GM12874 (cell line): ENCODE measurements around the gene TEX13C.

ENCODE experiments used
- TF ChIP-seq, protein P1 (sequence below): IDR thresholded peaks from 2 replicates; pipeline ENCODE4 v1.5.1; 2011; ENCODE audit warnings: low read depth, mild to moderate bottlenecking, control low read depth, low read length, moderate library complexity; ENCODE audit not compliant: insufficient read depth

TEX13C gene

DNA sequence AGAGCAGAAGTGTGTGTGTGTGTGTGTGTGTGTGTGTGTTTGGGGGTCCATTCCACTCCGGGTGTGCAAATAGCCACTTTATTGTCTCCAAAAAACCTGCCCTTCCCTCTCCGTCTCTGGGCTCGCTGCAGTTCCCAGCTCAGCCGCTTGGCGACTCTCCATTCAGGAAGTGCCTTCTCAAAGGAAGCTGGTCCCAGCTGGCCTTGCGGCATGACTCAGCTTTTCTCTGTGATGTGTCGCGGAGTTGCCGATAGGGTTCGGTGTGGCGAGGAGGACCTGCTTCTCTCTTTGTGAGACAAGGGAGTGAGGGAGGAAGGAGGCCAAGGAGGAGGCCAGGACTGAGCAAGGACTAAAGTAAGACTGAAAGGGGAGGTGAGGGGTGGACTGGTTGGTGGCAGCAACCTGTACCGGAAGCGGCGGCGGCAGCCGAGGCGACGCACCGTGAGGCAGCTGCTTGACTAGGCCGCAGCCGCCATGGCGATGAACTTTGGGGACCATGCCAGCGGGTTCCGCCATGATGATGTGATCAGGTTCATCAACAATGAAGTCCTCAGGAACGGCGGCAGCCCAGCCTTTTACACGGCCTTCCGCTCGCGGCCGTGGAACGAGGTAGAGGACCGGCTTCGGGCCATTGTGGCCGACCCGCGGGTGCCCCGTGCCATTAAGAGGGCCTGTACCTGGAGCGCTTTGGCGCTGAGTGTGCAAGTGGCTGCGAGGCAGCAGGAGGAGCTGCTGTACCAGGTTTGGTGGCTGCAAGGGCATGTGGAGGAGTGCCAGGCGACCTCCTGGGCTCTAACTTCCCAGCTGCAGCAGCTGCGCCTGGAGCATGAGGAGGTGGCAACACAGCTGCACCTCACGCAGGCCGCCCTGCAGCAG, at the start of gene TEX13C:
TSS of gene TEX13C (plus strand) at position 226 of the 876 bp plus-strand sequence. CDS start at position 475, 249 bp downstream.
- TF ChIP-seq, protein P1, sequence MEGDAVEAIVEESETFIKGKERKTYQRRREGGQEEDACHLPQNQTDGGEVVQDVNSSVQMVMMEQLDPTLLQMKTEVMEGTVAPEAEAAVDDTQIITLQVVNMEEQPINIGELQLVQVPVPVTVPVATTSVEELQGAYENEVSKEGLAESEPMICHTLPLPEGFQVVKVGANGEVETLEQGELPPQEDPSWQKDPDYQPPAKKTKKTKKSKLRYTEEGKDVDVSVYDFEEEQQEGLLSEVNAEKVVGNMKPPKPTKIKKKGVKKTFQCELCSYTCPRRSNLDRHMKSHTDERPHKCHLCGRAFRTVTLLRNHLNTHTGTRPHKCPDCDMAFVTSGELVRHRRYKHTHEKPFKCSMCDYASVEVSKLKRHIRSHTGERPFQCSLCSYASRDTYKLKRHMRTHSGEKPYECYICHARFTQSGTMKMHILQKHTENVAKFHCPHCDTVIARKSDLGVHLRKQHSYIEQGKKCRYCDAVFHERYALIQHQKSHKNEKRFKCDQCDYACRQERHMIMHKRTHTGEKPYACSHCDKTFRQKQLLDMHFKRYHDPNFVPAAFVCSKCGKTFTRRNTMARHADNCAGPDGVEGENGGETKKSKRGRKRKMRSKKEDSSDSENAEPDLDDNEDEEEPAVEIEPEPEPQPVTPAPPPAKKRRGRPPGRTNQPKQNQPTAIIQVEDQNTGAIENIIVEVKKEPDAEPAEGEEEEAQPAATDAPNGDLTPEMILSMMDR: no peak

DNA sequence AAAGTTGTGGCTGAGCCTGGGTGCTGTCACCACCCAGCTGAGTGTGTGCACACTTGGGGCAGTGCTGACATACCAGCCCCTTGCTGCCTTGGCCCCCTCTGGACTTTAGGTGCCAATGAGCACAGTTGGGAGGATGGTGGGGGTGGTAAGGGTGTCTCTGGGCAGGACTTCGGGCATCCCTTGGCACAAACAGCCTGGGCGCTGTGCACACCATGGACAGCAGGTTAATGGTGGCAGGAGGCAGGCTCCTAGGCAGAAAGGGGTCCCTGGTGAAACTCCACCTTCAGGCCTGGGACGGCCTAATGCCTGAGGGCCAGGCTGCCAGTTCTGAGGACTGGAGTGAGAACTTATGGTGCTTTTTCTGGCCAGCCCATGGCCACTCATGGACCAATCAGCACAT, 32.4 kb upstream of the TEX13C start:
- TF ChIP-seq, protein P1: no peak

DNA sequence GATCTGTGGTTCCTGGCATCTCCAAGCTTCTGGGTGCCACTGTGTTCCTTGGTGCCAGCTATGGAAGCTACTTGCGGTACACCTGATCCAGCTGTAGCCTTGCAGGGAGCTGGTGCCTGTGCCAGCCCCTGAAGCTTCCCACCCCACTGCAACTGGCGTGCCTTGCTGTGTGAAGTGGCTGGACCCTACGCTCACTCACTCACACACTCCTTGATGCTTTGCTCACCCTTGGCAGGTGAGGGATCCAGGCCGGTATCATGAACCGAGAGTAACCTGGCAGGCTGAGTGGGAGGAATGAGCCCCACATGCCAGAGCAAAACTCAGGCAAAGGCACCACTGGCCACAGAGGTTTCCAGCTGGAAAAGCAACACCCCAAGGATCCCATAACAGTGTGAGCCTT, 31.3 kb upstream of the TEX13C start:
- TF ChIP-seq, protein P1: no peak

DNA sequence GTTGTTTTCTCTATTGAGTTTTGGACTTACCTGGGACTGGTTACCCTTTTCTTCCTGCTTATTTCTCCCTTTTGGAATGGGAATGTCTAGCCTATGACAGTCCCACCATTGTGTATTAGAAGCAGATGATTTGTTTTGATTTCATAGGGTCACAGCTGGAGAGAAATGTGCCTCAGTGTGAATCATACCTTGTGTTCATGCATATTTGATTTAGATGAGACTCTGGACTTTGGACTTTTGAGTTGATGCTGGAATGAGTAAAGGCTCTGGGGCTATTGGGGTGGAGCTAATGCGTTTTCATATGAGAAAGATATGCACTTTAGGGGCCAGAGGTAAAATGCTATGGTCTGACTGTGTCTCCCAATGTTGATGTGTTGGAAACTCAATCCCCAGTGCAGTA, 30.5 kb upstream of the TEX13C start:
- TF ChIP-seq, protein P1: no peak

DNA sequence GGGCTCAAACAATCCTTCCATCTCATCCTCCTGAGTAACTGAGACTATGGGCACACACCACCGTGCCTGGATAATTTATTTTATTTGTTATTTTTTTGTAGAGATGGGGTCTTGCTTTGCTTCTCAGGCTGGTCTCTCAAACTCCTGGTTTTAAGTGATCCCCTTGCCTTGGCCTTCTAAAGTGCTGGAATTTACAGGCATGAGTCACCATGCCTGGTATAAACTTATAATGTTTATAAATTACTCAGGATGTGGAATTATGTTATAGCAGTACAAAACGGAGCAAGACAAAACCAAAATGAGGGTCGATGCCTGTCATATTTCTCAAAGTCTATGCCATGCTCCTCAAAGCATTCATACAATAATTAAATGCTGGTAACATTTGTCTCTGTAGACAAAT, 29.8 kb upstream of the TEX13C start:
- TF ChIP-seq, protein P1: no peak

DNA sequence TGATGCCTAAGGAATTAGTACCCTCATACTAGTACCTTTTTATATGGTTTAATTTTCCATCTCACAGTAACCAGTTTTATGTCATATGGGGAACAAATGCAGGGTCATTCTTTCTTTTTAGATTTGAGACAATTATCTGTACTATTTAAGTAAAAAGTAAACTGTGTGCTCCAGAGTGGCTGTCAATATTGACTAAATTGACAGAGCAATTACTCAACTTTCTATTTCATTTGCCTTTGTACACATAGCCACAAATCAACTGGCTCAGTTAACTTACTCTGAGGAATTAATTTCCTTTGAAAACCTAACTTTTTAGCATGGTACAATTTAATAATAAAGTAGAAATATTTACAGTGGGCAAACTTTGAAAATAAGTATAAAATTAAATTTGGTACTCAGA, 28.5 kb upstream of the TEX13C start:
- TF ChIP-seq, protein P1: no peak

DNA sequence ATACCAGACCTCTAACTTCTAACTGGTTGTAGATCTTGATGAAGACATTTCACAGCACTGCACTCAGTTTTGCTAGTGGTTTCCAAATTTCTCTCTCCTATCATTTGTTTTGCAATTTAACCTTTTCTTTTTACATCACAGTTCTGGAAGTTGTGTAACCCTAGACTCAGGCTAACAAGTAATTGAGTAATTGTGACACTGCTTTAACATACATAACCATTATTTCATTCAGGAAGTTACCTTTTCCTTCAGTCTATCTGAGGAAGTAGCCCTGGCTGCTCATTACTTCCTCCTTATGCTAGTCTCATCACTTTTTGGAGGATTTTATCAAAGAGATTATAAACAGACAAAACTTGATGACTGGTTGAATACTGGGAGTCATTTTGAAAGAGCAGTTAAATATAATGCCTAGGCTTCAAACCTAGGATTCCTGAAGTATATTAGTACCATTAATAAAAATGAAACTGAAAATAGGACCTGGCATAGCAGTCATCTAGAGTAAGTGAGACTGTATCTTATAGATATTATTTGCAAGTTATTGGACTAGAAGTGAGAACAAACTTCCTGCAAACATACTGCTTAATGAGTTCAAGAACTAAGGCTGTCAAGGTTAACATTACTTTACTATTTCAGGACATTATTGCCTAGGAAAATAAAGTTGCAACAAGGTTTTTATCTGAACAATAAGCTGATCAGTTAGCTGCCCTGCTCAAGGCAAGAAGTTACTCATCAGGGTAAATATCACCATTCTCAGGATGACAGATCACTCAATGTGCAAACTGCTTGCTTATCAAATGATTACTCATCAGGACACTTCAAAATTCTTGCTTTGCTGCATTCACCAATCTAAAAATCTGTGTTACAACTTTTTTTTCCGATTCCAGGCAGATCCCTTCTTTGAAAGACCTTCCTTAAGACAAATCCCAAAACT, 25.6 kb upstream of the TEX13C start:
- TF ChIP-seq, protein P1: no peak
